CD4-positive, alpha-beta T cell treated with Interleukin-4 for 1 hour (primary cell): ENCODE results near the gene C3AR1.
"Not testable (repeated sequence)": the region's sequence is repeated elsewhere in the genome, so short reads cannot be mapped to it uniquely, and the experiment has no call there.

Experiments
- DNase-seq, 2 donors: peaks; one replicate each; pipeline ENCODE4 v3.0.0-alpha.2; 2020 to 2022

The C3AR1 gene

DNA sequence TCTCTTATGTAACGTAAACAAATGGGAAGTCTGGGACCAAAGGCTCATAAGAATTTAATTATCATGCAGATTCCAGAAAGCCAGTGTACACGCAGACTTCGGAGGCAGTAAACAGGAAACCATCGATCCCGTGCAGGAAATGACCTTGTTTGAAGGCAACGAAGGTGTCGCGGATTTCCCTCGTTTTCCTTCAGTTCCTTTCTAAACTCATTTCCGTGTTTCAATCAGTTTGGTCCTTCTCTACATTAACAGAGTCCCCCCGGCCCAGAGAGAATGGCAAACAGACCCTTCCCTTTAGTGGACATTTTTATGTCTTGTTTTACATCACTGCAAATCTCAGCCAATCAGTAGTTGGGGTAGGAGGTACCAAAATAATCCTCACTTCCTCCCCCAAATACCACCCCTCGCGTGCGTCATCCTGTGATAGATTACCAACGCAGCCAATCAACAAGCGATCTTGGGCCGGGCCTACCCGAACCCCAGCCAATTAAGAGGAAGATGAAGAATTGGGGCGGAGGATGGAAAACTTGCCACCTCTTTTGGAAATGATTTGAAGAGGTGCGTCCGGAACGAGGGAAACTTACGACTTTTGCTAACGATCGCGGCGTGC lies 39.8 kb downstream of the C3AR1 start:
- DNase-seq, result peak; percentile 98 to 99

DNA sequence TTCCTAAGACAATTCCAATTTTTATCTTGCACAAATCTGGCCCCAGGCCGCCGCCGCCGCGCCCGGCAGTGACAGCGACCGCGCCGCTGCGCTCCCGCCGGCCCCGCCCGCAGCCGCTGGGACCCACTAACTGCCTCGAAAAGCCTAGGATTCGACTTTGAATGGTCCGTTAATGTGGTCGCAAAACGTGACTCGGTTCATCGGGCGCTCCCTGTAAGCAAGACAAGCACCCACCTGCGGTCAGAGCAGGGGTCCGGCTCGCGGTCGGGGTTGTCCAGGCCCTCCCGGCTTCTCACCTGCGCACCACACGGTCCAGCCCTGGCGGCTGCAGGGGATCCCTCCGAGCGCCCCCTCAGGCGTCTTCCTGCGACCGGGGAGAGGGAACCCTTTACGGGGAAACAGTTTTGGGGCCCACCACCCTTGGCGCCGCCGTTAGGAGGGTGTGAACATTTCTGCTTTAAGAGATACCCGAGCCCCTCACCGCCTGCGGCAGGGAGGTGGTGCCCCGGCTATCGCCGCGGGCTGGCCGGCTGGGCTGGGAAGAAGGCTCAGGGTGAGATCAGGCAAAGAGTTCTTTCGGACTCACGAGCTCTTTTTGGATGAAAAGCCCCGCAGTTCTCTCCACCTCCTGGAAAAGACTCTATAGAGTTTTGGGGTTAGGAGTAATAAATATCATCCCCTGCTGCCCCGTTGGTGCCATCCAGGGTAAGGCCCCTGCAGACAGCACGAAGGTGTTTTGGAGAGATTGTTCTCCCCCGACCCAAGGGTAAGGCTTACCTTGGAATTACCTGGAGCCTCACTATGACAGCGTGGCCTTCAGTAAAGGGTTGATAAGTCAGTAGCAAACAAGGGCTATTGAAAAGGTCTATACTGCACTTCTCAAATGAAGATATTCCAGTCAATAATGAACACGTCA lies 47.2 kb downstream of the C3AR1 start:
- peak in 1 of 2 donors; percentile 26 for DNase-seq

DNA sequence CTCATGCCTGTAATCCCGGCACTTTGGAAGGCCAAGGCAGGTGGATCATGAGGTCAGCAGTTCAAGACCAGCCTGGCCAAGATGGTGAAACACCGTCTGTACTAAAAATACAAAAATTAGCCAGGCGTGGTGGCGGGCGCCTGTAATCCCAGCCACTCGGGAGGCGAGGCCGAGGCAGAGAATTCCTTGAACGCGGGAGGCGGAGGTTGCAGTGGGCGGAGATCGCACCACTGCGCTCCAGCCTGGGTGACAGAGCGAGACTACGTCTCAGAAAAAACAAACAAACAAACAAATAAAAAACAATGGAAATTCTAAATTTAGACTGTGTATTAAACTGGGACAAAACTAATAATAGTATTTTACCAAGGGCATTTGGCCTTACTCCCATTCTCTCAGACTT lies 47.9 kb downstream of the C3AR1 start:
- DNase-seq, result not testable (repeated sequence)

DNA sequence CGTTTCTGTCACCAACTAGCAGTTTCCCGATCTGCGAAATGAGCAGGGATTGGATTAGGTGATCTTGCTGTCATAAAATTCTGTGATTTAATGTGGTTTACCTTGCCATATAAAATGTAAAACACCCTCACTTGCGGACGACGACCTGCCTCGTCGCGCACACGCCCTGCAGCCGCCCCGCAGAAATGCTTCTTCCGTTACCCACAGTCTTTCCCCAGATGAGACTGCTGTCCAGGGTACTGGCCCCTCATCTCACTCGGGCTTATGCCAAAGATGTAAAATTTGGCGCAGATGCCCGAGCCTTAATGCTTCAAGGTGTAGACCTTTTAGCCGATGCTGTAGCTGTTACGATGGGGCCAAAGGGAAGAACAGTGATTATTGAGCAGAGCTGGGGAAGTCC lies 51.3 kb downstream of the C3AR1 start:
- no peak for DNase-seq

DNA sequence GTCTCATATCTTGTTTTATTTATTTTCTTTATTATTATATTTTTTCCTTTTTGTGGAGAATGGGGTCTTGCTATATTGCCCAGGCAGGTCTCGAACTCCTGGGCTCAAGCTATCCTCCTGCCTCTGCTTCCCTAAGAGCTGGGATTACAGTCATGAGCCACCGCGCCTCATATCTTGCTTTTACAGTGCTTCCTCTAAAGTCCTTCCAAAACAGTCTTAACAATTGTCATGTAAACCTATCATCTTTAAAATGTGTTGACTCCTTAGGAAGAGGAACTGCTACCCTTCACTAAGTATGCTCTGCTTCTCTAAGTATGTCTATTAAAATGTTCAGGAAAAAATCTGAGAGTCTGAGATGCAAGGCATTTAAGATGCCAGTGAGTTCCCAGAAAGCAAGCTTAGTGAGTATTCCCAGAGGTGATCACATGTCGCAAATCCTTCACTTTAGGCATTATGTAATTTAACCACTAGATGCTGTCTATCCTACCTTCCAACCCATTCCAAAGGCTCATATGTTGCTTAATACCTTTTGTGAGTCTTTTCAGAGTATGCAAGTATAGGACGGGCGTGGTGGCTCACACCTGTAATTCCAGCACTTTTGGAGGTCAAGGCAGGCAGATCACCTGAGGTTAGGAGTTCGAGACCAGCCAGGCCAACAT lies 53.4 kb downstream of the C3AR1 start:
- no peak for DNase-seq

DNA sequence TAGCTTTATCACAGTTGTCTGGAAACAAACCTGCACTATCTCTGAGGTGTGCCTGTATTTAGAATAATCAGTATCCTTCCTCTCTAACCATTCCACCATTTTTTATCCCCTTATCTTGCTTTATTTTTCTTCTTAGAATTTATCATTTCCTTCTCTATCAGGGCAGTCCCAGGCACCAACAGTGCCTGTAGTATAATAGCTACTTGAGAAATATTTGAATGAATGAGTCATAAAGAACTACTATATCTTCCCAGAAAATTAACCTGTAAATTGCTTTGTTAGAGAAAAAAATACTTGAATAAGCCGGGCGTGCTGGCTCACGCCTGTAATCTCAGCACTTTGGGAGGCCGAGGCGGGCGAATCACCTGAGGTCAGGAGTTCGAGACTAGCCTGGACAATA lies 54.8 kb downstream of the C3AR1 start:
- DNase-seq, result no peak
